ENCODE data around the gene PDPK1.
"Not testable (repeated sequence)": the region's sequence is repeated elsewhere in the genome, so short reads cannot be mapped to it uniquely, and the experiment has no call there.

GRCh38 chr16:2602175-2602574 is 64.4 kb downstream of the PDPK1 start:
- TF ChIP-seq CTCF (conservative IDR thresholded peaks at IDR 0.05 in 1 of 2, IDR thresholded peaks at IDR 0.05 in 1 of 2; ENCODE audit: extremely low read depth in 1 of 2, insufficient read depth in 1 of 2, low read depth in 1 of 2, low read length in 2 of 2); EZH2 (IDR thresholded peaks at IDR 0.05; ENCODE audit: borderline replicate concordance, low read length): not testable (repeated sequence)

Measured in mammary epithelial cell (primary cell).